VCaP (cell line): ENCODE measurements around the gene S100PBP.

Experiments used
- H3K27ac ChIP-seq: fragments of 450-650 bp; 2 replicates; pipeline ENCODE4 v1.5.1; 2017
- CTCF ChIP-seq: fragments of 450-650 bp; conservative IDR thresholded peaks from 2 replicates; pipeline ENCODE4 v1.5.1; 2017; ENCODE audit warnings: mild to moderate bottlenecking, moderate library complexity

Gene S100PBP

DNA sequence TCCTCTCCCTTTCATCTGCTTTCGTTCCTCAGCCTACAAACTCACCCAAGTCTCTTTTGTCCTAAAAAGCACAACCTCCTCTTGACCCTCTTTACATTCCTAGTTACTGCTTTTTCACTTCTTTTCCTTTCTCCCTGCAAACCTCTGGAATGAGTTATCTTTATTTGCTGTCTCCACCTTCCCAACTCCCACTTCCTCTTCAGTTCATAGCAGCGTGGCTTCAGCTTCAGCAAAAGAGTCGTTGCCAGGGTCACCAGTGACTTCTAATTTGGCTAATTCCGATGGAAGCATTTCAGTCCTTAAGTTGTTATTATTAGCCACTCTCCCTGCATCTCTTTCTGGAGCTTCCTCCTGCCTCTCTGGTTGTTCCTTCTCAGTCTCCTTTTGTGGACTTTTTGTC is 90.0 kb downstream of the S100PBP start:
- no peak for TF ChIP-seq CTCF
- peak overlapping the region; percentile 14; the same call in 1 of the 2 replicates for H3K27ac ChIP-seq
